Loucy (cell line): ENCODE results near the gene FADS3.
A peak's percentile ranks its signal among the peaks of the same experiment; 100 is the strongest.

ENCODE experiments used
- H2AFZ ChIP-seq: fragments of 200-600 bp; sonication (generic); 2 replicates; pipeline ENCODE4 v1.6.0; 2016; ENCODE audit warnings: antibody characterized with exemption, mild to moderate bottlenecking, low read length, moderate library complexity
- H3F3A ChIP-seq: fragments of 200-600 bp; 2 replicates; pipeline ENCODE4 v1.6.0; 2016; ENCODE audit warnings: antibody characterized with exemption, low read depth, mild to moderate bottlenecking
- H3K27me3 ChIP-seq: fragments of 200-600 bp; sonication (generic); 2 replicates; pipeline ENCODE4 v1.6.1; 2014; ENCODE audit warnings: low read length, mild to moderate bottlenecking; ENCODE audit not compliant: insufficient read depth, poor library complexity, severe bottlenecking
- H3K36me3 ChIP-seq: fragments of 200-600 bp; sonication (generic); 2 replicates; pipeline ENCODE4 v1.6.1; 2016; ENCODE audit warnings: low read length; ENCODE audit not compliant: insufficient read depth
- H3K4me1 ChIP-seq: fragments of 200-600 bp; sonication (generic); 2 replicates; pipeline ENCODE4 v1.5.1; 2014; ENCODE audit warnings: low read length, mild to moderate bottlenecking; ENCODE audit not compliant: insufficient read depth, poor library complexity, severe bottlenecking
- H3K4me2 ChIP-seq: fragments of 200-600 bp; sonication (generic); 2 replicates; pipeline ENCODE4 v1.6.0; 2014; ENCODE audit warnings: antibody characterized with exemption, low read length, low read depth, mild to moderate bottlenecking; ENCODE audit not compliant: poor library complexity, severe bottlenecking
- H3K4me3 ChIP-seq: fragments of 200-600 bp; sonication (generic); 2 replicates; pipeline ENCODE4 v1.5.1; 2014; ENCODE audit warnings: low read length, mild to moderate bottlenecking, mixed read lengths; ENCODE audit not compliant: poor library complexity, severe bottlenecking
- H3K79me2 ChIP-seq: fragments of 200-600 bp; sonication (generic); 2 replicates; pipeline ENCODE4 v1.6.1; 2014; ENCODE audit warnings: low read length; ENCODE audit not compliant: insufficient read depth
- H3K9ac ChIP-seq: fragments of 200-600 bp; sonication (generic); 2 replicates; pipeline ENCODE4 v1.6.0; 2014; ENCODE audit warnings: mild to moderate bottlenecking, low read depth, low read length, moderate library complexity; ENCODE audit not compliant: poor library complexity, severe bottlenecking
- H3K9me2 ChIP-seq: fragments of 200-600 bp; sonication (generic); replicated peaks from 2 replicates; pipeline ENCODE4 v1.6.1; 2016; ENCODE audit warnings: low read depth, low read length, mixed read lengths
- H3K9me3 ChIP-seq: fragments of 200-600 bp; sonication (generic); 2 replicates; pipeline ENCODE4 v1.6.1; 2014; ENCODE audit warnings: mild to moderate bottlenecking, antibody characterized with exemption, low read length, low read depth; ENCODE audit not compliant: insufficient read depth
- H4K20me1 ChIP-seq: fragments of 200-600 bp; sonication (generic); 2 replicates; pipeline ENCODE4 v1.6.0; 2014; ENCODE audit warnings: antibody characterized with exemption, low read length, mild to moderate bottlenecking; ENCODE audit not compliant: insufficient read depth, poor library complexity, severe bottlenecking
- EZH2phosphoT487 ChIP-seq: fragments of 200-600 bp; IDR thresholded peaks from 2 replicates; pipeline ENCODE4 v1.6.1; 2018; ENCODE audit warnings: antibody characterized with exemption, mild to moderate bottlenecking, moderate library complexity, borderline replicate concordance
- TF ChIP-seq, protein P1 (sequence below): fragments of 200-600 bp; sonication (generic); conservative IDR thresholded peaks from 2 replicates; pipeline ENCODE4 v1.5.1; 2014; ENCODE audit warnings: mild to moderate bottlenecking, antibody characterized with exemption, low read length

Gene FADS3

GRCh38 chr11:61829806-61830205 lies 61.5 kb downstream of the FADS3 start:
- peaks cover 59% of the 10 kb centered on the region for H3K4me1 ChIP-seq
- peaks cover 20% of the 10 kb centered on the region for H3F3A ChIP-seq
- H3K79me2 ChIP-seq: peaks cover 84% of the 10 kb centered on the region
- 0 out of 2 replicates have a peak, but pooled peaks cover 4% of the 10 kb centered on the region for H3K36me3 ChIP-seq
- peak overlapping the region; percentile 96 for H3K9ac ChIP-seq
- peaks cover 45% of the 10 kb centered on the region for H4K20me1 ChIP-seq
- H2AFZ ChIP-seq: no peak overlapping the region
- peak overlapping the region; percentile 95 for H3K4me2 ChIP-seq
- no peaks in the 10 kb centered on the region for H3K9me2 ChIP-seq
- no peaks in the 10 kb centered on the region for H3K9me3 ChIP-seq
- peak overlapping the region; percentile 84 for H3K4me3 ChIP-seq
- no peak for TF ChIP-seq EZH2phosphoT487
- TF ChIP-seq, protein P1, sequence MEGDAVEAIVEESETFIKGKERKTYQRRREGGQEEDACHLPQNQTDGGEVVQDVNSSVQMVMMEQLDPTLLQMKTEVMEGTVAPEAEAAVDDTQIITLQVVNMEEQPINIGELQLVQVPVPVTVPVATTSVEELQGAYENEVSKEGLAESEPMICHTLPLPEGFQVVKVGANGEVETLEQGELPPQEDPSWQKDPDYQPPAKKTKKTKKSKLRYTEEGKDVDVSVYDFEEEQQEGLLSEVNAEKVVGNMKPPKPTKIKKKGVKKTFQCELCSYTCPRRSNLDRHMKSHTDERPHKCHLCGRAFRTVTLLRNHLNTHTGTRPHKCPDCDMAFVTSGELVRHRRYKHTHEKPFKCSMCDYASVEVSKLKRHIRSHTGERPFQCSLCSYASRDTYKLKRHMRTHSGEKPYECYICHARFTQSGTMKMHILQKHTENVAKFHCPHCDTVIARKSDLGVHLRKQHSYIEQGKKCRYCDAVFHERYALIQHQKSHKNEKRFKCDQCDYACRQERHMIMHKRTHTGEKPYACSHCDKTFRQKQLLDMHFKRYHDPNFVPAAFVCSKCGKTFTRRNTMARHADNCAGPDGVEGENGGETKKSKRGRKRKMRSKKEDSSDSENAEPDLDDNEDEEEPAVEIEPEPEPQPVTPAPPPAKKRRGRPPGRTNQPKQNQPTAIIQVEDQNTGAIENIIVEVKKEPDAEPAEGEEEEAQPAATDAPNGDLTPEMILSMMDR: no peak
- peaks cover 12% of the 10 kb centered on the region for H3K27me3 ChIP-seq

DNA sequence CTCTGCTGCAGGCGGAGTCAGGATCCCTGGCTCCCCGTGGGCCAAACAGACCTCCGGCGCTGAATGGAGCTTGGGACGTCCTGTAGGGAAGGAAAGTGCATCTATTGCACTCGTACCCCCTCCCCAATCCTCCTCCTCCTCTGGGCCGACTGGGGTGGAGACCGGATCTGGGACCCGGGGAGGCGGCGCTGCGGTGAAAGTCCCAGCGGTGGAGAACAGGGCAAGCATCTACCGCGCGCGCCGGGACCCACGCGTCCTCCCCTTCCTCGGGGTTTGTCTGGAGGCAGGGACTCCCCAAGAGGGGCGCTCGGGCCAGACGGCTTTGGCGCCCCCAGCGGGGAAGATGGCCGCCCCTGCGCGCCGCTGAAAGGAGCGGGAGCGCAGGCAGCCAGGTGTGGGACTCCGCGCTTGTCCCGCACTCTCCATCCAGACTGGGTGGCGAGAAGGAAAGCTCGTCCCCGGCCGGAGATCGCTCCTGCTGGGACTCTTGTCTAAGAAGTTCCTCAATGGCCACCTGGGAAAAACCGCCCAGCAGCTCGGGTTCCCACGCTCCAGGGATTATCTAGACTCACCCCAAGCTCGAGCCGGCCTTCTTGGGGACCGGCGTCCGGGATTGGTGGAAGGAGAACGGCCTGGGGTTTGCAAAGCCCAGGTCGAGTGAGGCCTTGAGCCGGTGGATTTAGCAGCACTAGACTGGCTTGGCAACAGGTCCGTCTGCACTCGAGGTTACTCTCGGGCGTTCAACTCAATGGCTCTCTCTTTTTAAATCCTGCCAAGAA lies 62.5 kb downstream of the FADS3 start:
- Histone ChIP-seq H3K9ac (peak overlapping the region; percentile 96), H3K36me3 (0 out of 2 replicates have a peak, but pooled peaks cover 4% of the 10 kb centered on the region), H3F3A (peaks cover 14% of the 10 kb centered on the region), H3K4me3 (peak overlapping the region; percentile 84), H3K9me3 (no peaks in the 10 kb centered on the region), H4K20me1 (peaks cover 45% of the 10 kb centered on the region), H3K4me1 (peaks cover 53% of the 10 kb centered on the region), H3K9me2 (no peaks in the 10 kb centered on the region), H3K27me3 (peaks cover 12% of the 10 kb centered on the region), H3K4me2 (peak overlapping the region; percentile 95), H2AFZ (no peak overlapping the region), H3K79me2 (peaks cover 85% of the 10 kb centered on the region)
- TF ChIP-seq EZH2phosphoT487: no peak
- TF ChIP-seq, protein P1: peak; percentile 56

- Histone ChIP-seq H3K4me3 (peak overlapping the region; percentile 84), H3K4me1 (peaks cover 48% of the 10 kb centered on the region), H2AFZ (no peak overlapping the region)
These were observed 63.0 kb downstream of the FADS3 start for GRCh38 chr11:61828379-61828628.

More at GRCh38 chr11:61828379-61828628, 63.0 kb downstream of the FADS3 start:
- Histone ChIP-seq H3K27me3 (peaks cover 12% of the 10 kb centered on the region), H4K20me1 (peaks cover 45% of the 10 kb centered on the region), H3K9me2 (no peaks in the 10 kb centered on the region), H3K9ac (peak overlapping the region; percentile 96), H3K79me2 (peaks cover 80% of the 10 kb centered on the region), H3K4me2 (peak overlapping the region; percentile 95), H3K36me3 (0 out of 2 replicates have a peak, but pooled peaks cover 4% of the 10 kb centered on the region), H3K9me3 (no peaks in the 10 kb centered on the region), H3F3A (peaks cover 9% of the 10 kb centered on the region)
- TF ChIP-seq, protein P1: no peak
- no peak for TF ChIP-seq EZH2phosphoT487
